ENCODE results near the gene CXorf38. TPM values are rescaled to one million over a fixed set of nuclear protein-coding genes. Genes with fewer than 3 reads are reported as not detected.
A peak's percentile ranks its signal among the peaks of the same experiment; 100 is the strongest.

Gene CXorf38
- total RNA-seq (2014; rRNA removed; shearing (Covaris generic)), result 20.8 and 21.2 TPM in 2 replicates

- H3K4me1 ChIP-seq (replicated peaks), result peaks cover 20% of the 10 kb centered on the region
- H3K27ac ChIP-seq, result peak within 1 kb of the TSS; percentile 70
- H3K36me3 ChIP-seq, result no peaks in the 10 kb centered on the region
- peak within 1 kb of the TSS; percentile 59 for H3K4me3 ChIP-seq
- DNase-seq (ENCODE audit: low read depth in 1 of 2, low spot score in 2 of 2), result peak; percentile 82 to 86
- H3K9me3 ChIP-seq (replicated peaks), result no peaks in the 10 kb centered on the region
- H3K27me3 ChIP-seq (replicated peaks), result no peaks in the 10 kb centered on the region
Measured at GRCh38 chrX:40647307-40648197, at the start of gene CXorf38. CXorf38 (minus strand) TSS chrX:40647561; CDS start chrX:40647520, 41 bp downstream.

- H3K27me3 ChIP-seq (replicated peaks), result no peaks in the 10 kb centered on the region
Measured at GRCh38 chrX:40694802-40695201, 47.4 kb upstream of the CXorf38 start.

GRCh38 chrX:40688929-40689328, 41.6 kb upstream of the CXorf38 start:
- DNase-seq (ENCODE audit: low read depth in 1 of 2, low spot score in 2 of 2), result no peak
- H3K9me3 ChIP-seq (replicated peaks), result no peaks in the 10 kb centered on the region
- H3K4me1 ChIP-seq (replicated peaks), result no peaks in the 10 kb centered on the region
- H3K36me3 ChIP-seq, result peaks cover 19% of the 10 kb centered on the region
- no peak overlapping the region for H3K4me3 ChIP-seq
- no peaks in the 10 kb centered on the region for H3K27me3 ChIP-seq (replicated peaks)
- no peak overlapping the region for H3K27ac ChIP-seq

More at GRCh38 chrX:40694802-40695201, 47.4 kb upstream of the CXorf38 start:
- no peaks in the 10 kb centered on the region for H3K9me3 ChIP-seq (replicated peaks)
- peaks cover 7% of the 10 kb centered on the region for H3K36me3 ChIP-seq
- no peak overlapping the region for H3K27ac ChIP-seq
- DNase-seq (ENCODE audit: low read depth in 1 of 2, low spot score in 2 of 2), result no peak
- H3K4me1 ChIP-seq (replicated peaks), result no peaks in the 10 kb centered on the region
- H3K4me3 ChIP-seq, result no peak overlapping the region

GRCh38 chrX:40687169-40687568, 39.8 kb upstream of the CXorf38 start:
- Histone ChIP-seq H3K4me3 (no peak overlapping the region), H3K27me3 (replicated peaks) (no peaks in the 10 kb centered on the region), H3K27ac (no peak overlapping the region), H3K4me1 (replicated peaks) (no peaks in the 10 kb centered on the region), H3K9me3 (replicated peaks) (no peaks in the 10 kb centered on the region), H3K36me3 (peaks cover 19% of the 10 kb centered on the region)
- no peak for DNase-seq (ENCODE audit: low read depth in 1 of 2, low spot score in 2 of 2)

- Histone ChIP-seq H3K9me3 (replicated peaks) (no peaks in the 10 kb centered on the region), H3K27ac (no peak overlapping the region), H3K27me3 (replicated peaks) (no peaks in the 10 kb centered on the region), H3K4me1 (replicated peaks) (no peaks in the 10 kb centered on the region), H3K4me3 (no peak overlapping the region), H3K36me3 (peaks cover 15% of the 10 kb centered on the region)
- DNase-seq (ENCODE audit: low read depth in 1 of 2, low spot score in 2 of 2), result no peak
Measured at GRCh38 chrX:40685362-40685918, 38.1 kb upstream of the CXorf38 start.

- Histone ChIP-seq H3K27me3 (replicated peaks) (no peaks in the 10 kb centered on the region), H3K27ac (no peak overlapping the region), H3K4me1 (replicated peaks) (no peaks in the 10 kb centered on the region), H3K4me3 (no peak overlapping the region), H3K36me3 (peaks cover 15% of the 10 kb centered on the region), H3K9me3 (replicated peaks) (no peaks in the 10 kb centered on the region)
- no peak for DNase-seq (ENCODE audit: low read depth in 1 of 2, low spot score in 2 of 2)
Measured at GRCh38 chrX:40684092-40684491, 36.7 kb upstream of the CXorf38 start.

- no peak overlapping the region for H3K4me3 ChIP-seq
- H3K9me3 ChIP-seq (replicated peaks), result no peaks in the 10 kb centered on the region
- no peaks in the 10 kb centered on the region for H3K27me3 ChIP-seq (replicated peaks)
- no peak overlapping the region for H3K27ac ChIP-seq
- H3K4me1 ChIP-seq (replicated peaks), result no peaks in the 10 kb centered on the region
- no peak for DNase-seq (ENCODE audit: low read depth in 1 of 2, low spot score in 2 of 2)
- peaks cover 11% of the 10 kb centered on the region for H3K36me3 ChIP-seq
Measured at GRCh38 chrX:40683245-40683644, 35.9 kb upstream of the CXorf38 start.

- Histone ChIP-seq H3K36me3 (peaks cover 13% of the 10 kb centered on the region), H3K4me3 (no peak overlapping the region), H3K9me3 (replicated peaks) (no peaks in the 10 kb centered on the region), H3K27me3 (replicated peaks) (no peaks in the 10 kb centered on the region), H3K27ac (no peak overlapping the region), H3K4me1 (replicated peaks) (no peaks in the 10 kb centered on the region)
- DNase-seq (ENCODE audit: low read depth in 1 of 2, low spot score in 2 of 2), result no peak
Measured at GRCh38 chrX:40671126-40671525, 23.8 kb upstream of the CXorf38 start.

- H3K9me3 ChIP-seq (replicated peaks), result no peaks in the 10 kb centered on the region
- no peak overlapping the region for H3K27ac ChIP-seq
- peaks cover 19% of the 10 kb centered on the region for H3K36me3 ChIP-seq
- no peak for DNase-seq (ENCODE audit: low read depth in 1 of 2, low spot score in 2 of 2)
- no peaks in the 10 kb centered on the region for H3K27me3 ChIP-seq (replicated peaks)
- no peak overlapping the region for H3K4me3 ChIP-seq
- no peaks in the 10 kb centered on the region for H3K4me1 ChIP-seq (replicated peaks)
Measured at GRCh38 chrX:40663880-40664630, 16.7 kb upstream of the CXorf38 start.

GRCh38 chrX:40663078-40663740, 15.8 kb upstream of the CXorf38 start:
- H3K4me1 ChIP-seq (replicated peaks), result no peaks in the 10 kb centered on the region
- H3K9me3 ChIP-seq (replicated peaks), result no peaks in the 10 kb centered on the region
- no peak overlapping the region for H3K4me3 ChIP-seq
- H3K36me3 ChIP-seq, result peaks cover 18% of the 10 kb centered on the region
- H3K27ac ChIP-seq, result no peak overlapping the region
- DNase-seq (ENCODE audit: low read depth in 1 of 2, low spot score in 2 of 2), result no peak
- H3K27me3 ChIP-seq (replicated peaks), result no peaks in the 10 kb centered on the region

- no peak for DNase-seq (ENCODE audit: low read depth in 1 of 2, low spot score in 2 of 2)
- H3K9me3 ChIP-seq (replicated peaks), result no peaks in the 10 kb centered on the region
Measured at GRCh38 chrX:40661489-40661888, 14.1 kb upstream of the CXorf38 start.

GRCh38 chrX:40660381-40660780, 13.0 kb upstream of the CXorf38 start:
- Histone ChIP-seq H3K9me3 (replicated peaks) (no peaks in the 10 kb centered on the region), H3K27me3 (replicated peaks) (no peaks in the 10 kb centered on the region), H3K4me1 (replicated peaks) (no peaks in the 10 kb centered on the region), H3K27ac (no peak overlapping the region), H3K4me3 (no peak overlapping the region), H3K36me3 (peaks cover 18% of the 10 kb centered on the region)
- DNase-seq (ENCODE audit: low read depth in 1 of 2, low spot score in 2 of 2), result no peak

More at GRCh38 chrX:40661489-40661888, 14.1 kb upstream of the CXorf38 start:
- no peak overlapping the region for H3K27ac ChIP-seq
- H3K4me1 ChIP-seq (replicated peaks), result no peaks in the 10 kb centered on the region
- no peak overlapping the region for H3K4me3 ChIP-seq
- peaks cover 18% of the 10 kb centered on the region for H3K36me3 ChIP-seq
- H3K27me3 ChIP-seq (replicated peaks), result no peaks in the 10 kb centered on the region

GRCh38 chrX:40653535-40653934, 6.2 kb upstream of the CXorf38 start:
- no peak overlapping the region for H3K27ac ChIP-seq
- no peaks in the 10 kb centered on the region for H3K9me3 ChIP-seq (replicated peaks)
- no peaks in the 10 kb centered on the region for H3K27me3 ChIP-seq (replicated peaks)
- H3K4me1 ChIP-seq (replicated peaks), result no peaks in the 10 kb centered on the region
- DNase-seq (ENCODE audit: low read depth in 1 of 2, low spot score in 2 of 2), result no peak
- no peak overlapping the region for H3K4me3 ChIP-seq
- peaks cover 3% of the 10 kb centered on the region; the same call in 1 of the 2 replicates for H3K36me3 ChIP-seq

All from SJSA1 (cell line).